Karpas-422 (cell line): Measurements from ENCODE around the gene TRIM28. TPM values are rescaled to one million over a fixed set of nuclear protein-coding genes. Genes with fewer than 3 reads are reported as not detected.
"Not testable (repeated sequence)": the region's sequence is repeated elsewhere in the genome, so short reads cannot be mapped to it uniquely, and the experiment has no call there.

ENCODE experiments used
- DNase-seq: peaks from one replicate; pipeline ENCODE4 v3.0.0-alpha.2; 2015
- H2AFZ ChIP-seq: fragments of 200-600 bp; sonication (generic); 2 replicates; pipeline ENCODE4 v1.6.1; 2014; ENCODE audit warnings: antibody characterized with exemption, low read length, mixed read lengths
- H3K27ac ChIP-seq: fragments of 200-600 bp; sonication (generic); 2 replicates; pipeline ENCODE4 v1.5.1; 2014; ENCODE audit warnings: mild to moderate bottlenecking, low read length, moderate library complexity
- H3K27me3 ChIP-seq: fragments of 200-600 bp; sonication (generic); 2 replicates; pipeline ENCODE4 v1.6.1; 2014; ENCODE audit warnings: low read length, mixed read lengths
- H3K36me3 ChIP-seq: fragments of 200-600 bp; sonication (generic); 2 replicates; pipeline ENCODE4 v1.6.1; 2014; ENCODE audit warnings: low read length, mixed read lengths; ENCODE audit not compliant: insufficient read depth
- H3K4me1 ChIP-seq: fragments of 200-600 bp; sonication (generic); 2 replicates; pipeline ENCODE4 v1.6.1; 2014; ENCODE audit warnings: mild to moderate bottlenecking, low read length, mixed read lengths
- H3K4me2 ChIP-seq: fragments of 200-600 bp; sonication (generic); 2 replicates; pipeline ENCODE4 v1.6.1; 2014; ENCODE audit warnings: low read length, low read depth, mild to moderate bottlenecking; ENCODE audit not compliant: poor library complexity, severe bottlenecking
- H3K4me3 ChIP-seq: fragments of 200-600 bp; sonication (generic); 2 replicates; pipeline ENCODE4 v1.5.1; 2014; ENCODE audit warnings: mild to moderate bottlenecking, antibody characterized with exemption, low read length, mixed read lengths
- H3K79me2 ChIP-seq: fragments of 200-600 bp; sonication (generic); 2 replicates; pipeline ENCODE4 v1.6.1; 2014; ENCODE audit warnings: mild to moderate bottlenecking, low read length, mixed read lengths
- H3K9ac ChIP-seq: fragments of 200-600 bp; sonication (generic); 2 replicates; pipeline ENCODE4 v1.6.0; 2014; ENCODE audit warnings: low read length
- H3K9me2 ChIP-seq: fragments of 200-600 bp; sonication (generic), shearing (Covaris generic); replicated peaks from 2 replicates; pipeline ENCODE4 v1.6.0; 2014; ENCODE audit warnings: mild to moderate bottlenecking, low read length, moderate library complexity; ENCODE audit not compliant: insufficient read depth
- H3K9me3 ChIP-seq: fragments of 300-700, 200-600 bp; sonication (generic); 2 replicates; pipeline ENCODE4 v1.6.1; 2014; ENCODE audit warnings: low read length, mixed read lengths
- H4K20me1 ChIP-seq: fragments of 200-600 bp; sonication (generic); 2 replicates; pipeline ENCODE4 v1.6.1; 2014; ENCODE audit warnings: mild to moderate bottlenecking, antibody characterized with exemption, low read length, low read depth; ENCODE audit not compliant: insufficient read depth
- total RNA-seq: library from RNA; depleted of rRNA; stranded (reverse); fragments of >200 nt; shearing (Covaris generic); gene quantifications from 2 replicates; pipeline ENCODE4 v1.2.3, GENCODE V29; 2014; ENCODE audit warnings: low replicate concordance; rRNA removed

The TRIM28 gene
- 142 and 257 TPM in 2 replicates for total RNA-seq

DNA sequence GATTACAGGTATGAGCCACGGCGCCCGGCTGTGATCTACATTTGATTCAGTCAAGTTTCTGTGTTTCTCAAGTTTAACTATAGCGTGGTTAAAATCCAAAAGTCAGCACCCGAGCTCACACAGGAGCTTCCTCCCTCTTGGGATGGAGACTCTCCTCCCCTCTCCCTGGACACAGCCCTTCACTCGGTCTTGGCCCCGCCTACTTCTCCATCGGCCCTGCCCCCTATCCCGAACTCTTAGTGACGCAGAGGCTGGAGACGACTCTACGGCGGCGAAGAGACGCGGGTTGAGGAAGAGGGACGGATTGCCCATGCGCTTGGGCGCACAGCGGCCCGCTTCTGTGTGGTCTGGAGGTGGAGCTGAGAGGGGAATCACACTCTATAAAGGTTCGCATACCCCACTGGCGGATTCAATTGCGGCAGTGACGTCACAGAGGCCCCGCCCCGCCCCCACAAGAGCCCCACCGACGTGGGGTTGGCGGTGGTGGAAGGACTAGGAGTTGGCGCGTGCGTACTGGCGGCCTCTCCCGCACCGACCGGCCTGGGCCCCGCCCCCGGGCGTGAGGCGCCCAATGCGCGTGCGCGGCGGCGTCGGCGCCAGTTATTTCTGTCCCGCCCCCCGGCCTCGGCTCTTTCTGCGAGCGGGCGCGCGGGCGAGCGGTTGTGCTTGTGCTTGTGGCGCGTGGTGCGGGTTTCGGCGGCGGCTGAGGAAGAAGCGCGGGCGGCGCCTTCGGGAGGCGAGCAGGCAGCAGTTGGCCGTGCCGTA, at the start of gene TRIM28:
Gene TRIM28, plus strand, starts transcription at position 239 of the 765 bp plus-strand sequence. CDS start 694 bp downstream, outside the sequence.
- peak within 1 kb of the TSS; percentile 86 for H2AFZ ChIP-seq
- peak within 1 kb of the TSS; percentile 94 for H3K9ac ChIP-seq
- H3K79me2 ChIP-seq = peaks cover 27% of the 10 kb centered on the region
- peak; percentile 97 for DNase-seq
- H3K27ac ChIP-seq = peak within 1 kb of the TSS; percentile 68
- no peaks in the 10 kb centered on the region for H3K9me3 ChIP-seq
- H3K27me3 ChIP-seq = no peaks in the 10 kb centered on the region
- H3K36me3 ChIP-seq = peaks cover 21% of the 10 kb centered on the region
- H3K4me3 ChIP-seq = peak within 1 kb of the TSS; percentile 88
- H4K20me1 ChIP-seq = peaks cover 27% of the 10 kb centered on the region
- H3K4me1 ChIP-seq = peaks cover 17% of the 10 kb centered on the region
- H3K4me2 ChIP-seq = peak within 1 kb of the TSS; percentile 88
- H3K9me2 ChIP-seq = no peaks in the 10 kb centered on the region

DNA sequence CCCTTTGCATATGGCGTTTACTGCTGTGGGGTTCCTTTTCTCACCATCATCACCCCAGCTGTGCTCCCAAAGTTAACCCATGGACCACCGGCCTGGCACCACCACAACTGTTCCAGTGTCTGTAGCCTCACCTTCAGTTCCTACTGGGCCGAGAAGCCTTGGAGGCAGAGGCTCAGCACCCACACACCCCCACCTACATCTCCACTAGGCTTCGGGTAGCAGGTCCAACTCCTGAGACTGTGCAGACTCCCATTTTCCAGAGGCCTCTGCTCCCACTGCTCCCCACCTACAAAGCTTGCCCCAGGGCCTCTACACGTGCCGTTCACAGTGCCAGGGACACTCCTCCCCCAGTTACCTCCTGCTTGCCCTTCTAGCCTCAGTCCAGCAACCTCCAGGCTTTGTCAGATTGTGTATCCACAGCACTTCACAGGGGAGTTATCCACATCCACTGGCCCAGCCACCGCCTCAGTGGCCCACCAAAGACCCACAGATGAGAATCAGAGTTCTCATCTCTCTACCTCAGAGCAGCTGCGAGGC, 46.2 kb upstream of the TRIM28 start:
- Histone ChIP-seq H3K79me2 (no peaks in the 10 kb centered on the region), H3K27ac (no peak overlapping the region), H3K36me3 (no peaks in the 10 kb centered on the region), H4K20me1 (no peaks in the 10 kb centered on the region), H3K4me2 (no peak overlapping the region), H3K9ac (no peak overlapping the region), H3K27me3 (no peaks in the 10 kb centered on the region), H3K9me2 (no peaks in the 10 kb centered on the region), H3K4me3 (no peak overlapping the region), H2AFZ (no peak overlapping the region), H3K4me1 (peaks cover 4% of the 10 kb centered on the region; the same call in 1 of the 2 replicates), H3K9me3 (no peaks in the 10 kb centered on the region)
- no peak for DNase-seq

DNA sequence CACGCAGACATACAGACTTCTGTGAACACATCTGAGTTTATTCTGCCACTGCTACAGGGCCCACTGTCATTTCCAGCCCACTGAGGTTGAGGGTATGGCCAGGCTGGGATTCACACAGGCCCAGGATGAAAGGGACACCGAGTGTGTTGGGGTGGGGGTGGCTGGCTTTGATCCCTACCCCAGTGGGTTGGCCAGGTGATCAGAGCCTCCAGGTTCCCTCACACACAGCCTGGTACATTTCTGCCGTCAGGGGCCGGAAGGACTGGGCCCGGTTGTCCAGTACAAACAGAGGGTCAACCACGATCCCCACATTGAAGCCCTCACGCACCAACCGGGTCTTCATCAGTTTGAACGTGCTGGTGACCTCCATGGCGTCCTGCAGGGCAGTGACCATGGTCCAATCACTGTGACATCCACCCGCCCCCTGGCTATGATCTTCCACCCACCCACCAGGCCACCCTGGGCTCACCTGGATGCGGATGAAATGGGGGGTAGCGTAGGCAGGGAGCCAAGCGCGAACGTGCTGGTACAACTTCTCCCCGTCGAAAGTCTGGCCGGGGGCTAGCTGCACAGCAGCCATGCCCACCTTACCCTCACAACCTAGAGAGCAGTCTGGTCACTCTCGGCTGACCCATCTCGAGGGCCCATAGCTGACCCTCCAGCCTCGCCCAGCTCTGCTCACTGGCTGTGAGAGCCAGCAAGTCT, 45.4 kb upstream of the TRIM28 start:
- H3K9me3 ChIP-seq = no peaks in the 10 kb centered on the region
- H3K4me1 ChIP-seq = peaks cover 4% of the 10 kb centered on the region; the same call in 1 of the 2 replicates
- H3K27ac ChIP-seq = no peak overlapping the region
- H2AFZ ChIP-seq = no peak overlapping the region
- no peaks in the 10 kb centered on the region for H4K20me1 ChIP-seq
- H3K9ac ChIP-seq = no peak overlapping the region
- no peak overlapping the region; the same call in 1 of the 2 replicates for H3K4me3 ChIP-seq
- H3K79me2 ChIP-seq = no peaks in the 10 kb centered on the region
- peak overlapping the region; percentile 38 for H3K4me2 ChIP-seq
- no peak for DNase-seq
- no peaks in the 10 kb centered on the region for H3K27me3 ChIP-seq
- no peaks in the 10 kb centered on the region for H3K36me3 ChIP-seq
- no peaks in the 10 kb centered on the region for H3K9me2 ChIP-seq

DNA sequence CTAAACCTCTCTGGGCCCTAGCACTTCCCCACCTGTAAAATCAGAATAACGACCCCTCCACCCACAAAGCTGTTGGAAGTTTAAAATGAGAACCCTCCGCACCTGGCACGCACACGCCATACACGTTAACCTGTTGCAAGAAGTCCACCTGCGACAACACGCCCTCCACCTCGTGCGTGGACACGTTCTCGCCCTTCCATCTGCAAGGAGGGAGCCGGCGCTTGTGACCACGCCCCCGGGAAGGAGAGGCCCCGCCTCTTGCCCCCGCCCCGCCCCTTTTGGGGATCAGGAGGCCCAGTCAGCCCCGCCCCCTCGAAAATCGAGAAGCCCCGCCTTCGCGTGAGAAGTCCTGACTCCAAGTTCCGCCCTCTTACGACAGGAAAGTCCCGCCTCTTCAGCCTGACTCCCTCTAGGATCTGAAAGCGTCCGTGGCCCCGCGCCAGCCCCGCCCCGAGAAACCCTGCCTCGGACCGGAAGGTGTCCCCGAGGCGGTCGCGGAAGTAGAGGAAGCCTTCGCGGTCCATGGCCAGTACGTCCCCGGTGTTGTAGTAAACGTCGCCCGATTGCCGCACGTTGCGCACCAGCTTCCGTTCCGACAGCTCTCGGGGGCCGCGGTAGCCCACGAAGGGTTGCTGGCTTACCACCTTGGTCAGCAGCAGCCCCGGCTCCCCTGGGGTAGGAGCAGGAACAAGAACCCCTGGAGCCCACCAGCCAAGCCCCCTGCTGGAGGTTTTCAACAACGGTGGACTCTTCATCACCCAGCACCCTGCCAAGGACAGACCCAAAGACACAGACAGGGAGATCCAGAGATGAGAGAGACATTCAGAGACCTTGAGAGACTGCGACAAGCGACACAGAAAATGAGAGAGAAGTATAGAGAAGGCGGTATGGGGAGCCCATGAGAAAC, 44.6 kb upstream of the TRIM28 start:
- Histone ChIP-seq H3K27ac (no peak overlapping the region), H3K9ac (peak overlapping the region; percentile 29), H4K20me1 (no peaks in the 10 kb centered on the region), H3K79me2 (no peaks in the 10 kb centered on the region), H3K9me3 (no peaks in the 10 kb centered on the region), H3K27me3 (no peaks in the 10 kb centered on the region), H3K4me3 (peak overlapping the region; percentile 36; the same call in 1 of the 2 replicates), H3K4me2 (peak overlapping the region; percentile 38), H3K4me1 (peaks cover 4% of the 10 kb centered on the region; the same call in 1 of the 2 replicates), H3K36me3 (no peaks in the 10 kb centered on the region), H3K9me2 (no peaks in the 10 kb centered on the region), H2AFZ (peak overlapping the region; percentile 60; the same call in 1 of the 2 replicates)
- DNase-seq = peak; percentile 92

DNA sequence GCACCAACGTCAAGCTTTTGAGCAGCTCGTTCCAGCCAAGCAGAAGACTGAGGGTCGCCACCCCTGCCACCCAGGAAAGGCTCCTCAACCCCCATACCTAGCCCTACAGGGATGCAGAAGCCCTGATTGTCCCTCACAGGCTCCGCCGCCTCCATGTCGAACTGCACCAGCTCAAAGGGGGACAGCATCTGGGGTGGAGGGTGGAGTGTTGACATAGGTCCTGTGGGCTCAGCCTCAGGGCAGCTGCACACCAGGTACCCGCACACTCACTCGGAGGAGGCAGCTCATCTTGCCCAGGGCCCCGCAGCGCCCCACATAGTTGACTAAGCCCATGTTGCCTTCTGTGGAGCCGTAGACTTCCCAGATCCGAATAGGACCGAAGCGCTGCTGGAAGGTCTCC, 43.6 kb upstream of the TRIM28 start:
- Histone ChIP-seq H2AFZ (no peak overlapping the region), H3K4me1 (peaks cover 4% of the 10 kb centered on the region; the same call in 1 of the 2 replicates), H3K9me3 (no peaks in the 10 kb centered on the region), H3K27me3 (no peaks in the 10 kb centered on the region), H3K79me2 (no peaks in the 10 kb centered on the region), H4K20me1 (no peaks in the 10 kb centered on the region), H3K27ac (no peak overlapping the region), H3K9ac (no peak overlapping the region), H3K9me2 (no peaks in the 10 kb centered on the region), H3K36me3 (no peaks in the 10 kb centered on the region), H3K4me2 (no peak overlapping the region), H3K4me3 (no peak overlapping the region)
- DNase-seq = no peak

DNA sequence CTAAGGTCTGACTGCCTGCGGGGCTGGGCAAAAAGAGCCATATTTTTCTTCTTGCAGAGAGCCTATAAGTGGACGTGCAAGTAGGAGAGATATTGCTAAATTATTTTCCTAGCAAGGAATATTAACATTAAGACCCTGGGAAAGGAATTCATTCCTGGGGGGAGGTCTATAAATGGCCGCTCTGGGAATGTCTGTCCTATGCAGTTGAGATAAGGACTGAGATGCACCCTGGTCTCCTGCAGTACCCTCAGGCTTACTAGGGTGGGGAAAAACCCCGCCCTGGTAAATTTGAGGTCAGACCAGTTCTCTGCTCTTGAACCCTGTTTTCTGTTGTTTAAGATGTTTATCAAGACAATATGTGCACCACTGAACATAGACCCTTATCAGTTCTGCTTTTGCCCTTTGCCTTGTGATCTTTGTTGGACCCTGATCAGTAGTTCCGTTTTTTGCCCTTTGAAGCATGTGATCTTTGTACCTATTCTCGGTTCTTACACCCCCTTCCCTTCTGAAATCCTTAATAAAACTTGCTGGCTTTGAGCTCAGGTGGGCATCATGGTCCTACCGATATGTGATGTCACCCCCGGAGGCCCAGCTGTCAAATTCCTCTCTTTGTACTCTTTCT, 36.2 kb upstream of the TRIM28 start:
- H3K36me3 ChIP-seq, H3K4me1 ChIP-seq, H3K9me3 ChIP-seq, H3K9ac ChIP-seq, H3K4me2 ChIP-seq, H4K20me1 ChIP-seq, H3K9me2 ChIP-seq, H3K4me3 ChIP-seq, H3K27ac ChIP-seq, H3K27me3 ChIP-seq, H3K79me2 ChIP-seq, H2AFZ ChIP-seq: not testable (repeated sequence)
- peak; percentile 40 for DNase-seq

DNA sequence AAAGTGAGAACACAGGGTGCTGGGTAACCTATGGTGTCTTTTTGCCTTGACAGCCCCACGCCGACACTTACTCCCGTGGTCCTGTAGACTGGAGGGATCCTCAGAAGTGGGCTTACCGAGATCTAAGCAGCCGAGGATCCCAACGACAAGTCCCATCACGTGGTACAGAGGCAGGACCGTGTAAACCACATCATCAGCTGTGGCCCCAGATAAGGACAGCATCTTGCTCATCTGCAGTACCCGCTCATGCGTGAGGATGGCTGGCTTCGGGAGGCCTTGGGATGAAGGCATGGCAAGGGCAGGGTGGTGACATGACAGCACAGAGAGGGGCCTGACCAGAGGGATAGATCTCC, 34.2 kb upstream of the TRIM28 start:
- H3K9me2 ChIP-seq = no peaks in the 10 kb centered on the region
- H3K4me2 ChIP-seq = no peak overlapping the region
- no peak overlapping the region for H3K27ac ChIP-seq
- DNase-seq = no peak
- H3K9ac ChIP-seq = no peak overlapping the region
- no peaks in the 10 kb centered on the region for H3K36me3 ChIP-seq
- H2AFZ ChIP-seq = no peak overlapping the region
- peaks cover 8% of the 10 kb centered on the region for H3K4me1 ChIP-seq
- H3K4me3 ChIP-seq = no peak overlapping the region
- peaks cover 4% of the 10 kb centered on the region; the same call in 1 of the 2 replicates for H3K9me3 ChIP-seq
- no peaks in the 10 kb centered on the region for H4K20me1 ChIP-seq
- peaks cover 5% of the 10 kb centered on the region for H3K79me2 ChIP-seq
- no peaks in the 10 kb centered on the region for H3K27me3 ChIP-seq
